D341Med (cell line): Measurements from ENCODE around the gene PTPN2.
"Not testable (repeated sequence)": the region's sequence is repeated elsewhere in the genome, so short reads cannot be mapped to it uniquely, and the experiment has no call there.

ENCODE experiments used
- DNase-seq: peaks from one replicate; pipeline ENCODE4 v3.0.0; 2012; ENCODE audit warnings: low spot score

PTPN2 gene

DNA sequence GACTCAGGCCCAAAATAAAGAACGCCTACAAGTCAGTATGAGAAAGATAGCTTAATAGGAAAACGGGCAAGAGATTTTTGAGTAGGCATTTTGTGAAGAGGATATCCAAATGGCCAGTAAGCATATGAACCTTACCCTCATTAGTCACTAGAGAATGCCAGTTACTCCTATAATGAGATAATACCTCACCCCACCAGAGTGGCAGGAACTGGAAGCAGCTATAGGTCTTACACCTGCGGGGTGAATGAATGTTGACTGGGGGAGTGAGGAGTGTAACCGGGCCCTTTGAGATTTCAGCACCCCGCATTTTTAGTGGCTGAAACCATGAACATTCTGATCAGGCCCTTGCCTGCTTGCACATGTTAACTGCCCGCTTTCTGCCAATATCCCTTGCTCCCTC, 7.5 kb upstream of the PTPN2 start:
- DNase-seq: no peak

DNA sequence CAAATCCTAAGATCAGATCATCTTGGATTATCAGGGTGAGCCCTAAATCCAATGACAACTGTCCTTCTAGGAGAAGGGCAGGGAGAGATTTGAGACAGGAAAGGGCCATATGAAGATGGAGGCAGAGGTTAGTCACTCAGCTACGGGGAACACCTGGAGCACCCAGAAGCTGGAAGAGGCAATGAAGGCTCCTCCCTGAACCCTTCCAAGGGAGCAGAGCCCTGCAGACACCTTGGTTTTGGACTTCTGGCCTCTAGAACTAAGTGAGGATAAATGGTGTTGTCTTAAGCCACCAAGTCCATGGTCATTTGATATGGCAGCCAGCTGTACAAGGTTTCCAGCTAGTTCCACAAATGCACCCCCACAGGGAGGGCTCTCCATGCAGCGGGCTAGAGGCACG, 6.9 kb upstream of the PTPN2 start:
- no peak for DNase-seq

GRCh38 chr18:12886498-12887126, 2.6 kb upstream of the PTPN2 start:
- no peak for DNase-seq

GRCh38 chr18:12885500-12885899, 1.5 kb upstream of the PTPN2 start:
- no peak for DNase-seq

GRCh38 chr18:12884406-12885323, 628 bp upstream of the PTPN2 start:
- no peak for DNase-seq

GRCh38 chr18:12883372-12883683, 709 bp downstream of the PTPN2 start:
- no peak for DNase-seq

DNA sequence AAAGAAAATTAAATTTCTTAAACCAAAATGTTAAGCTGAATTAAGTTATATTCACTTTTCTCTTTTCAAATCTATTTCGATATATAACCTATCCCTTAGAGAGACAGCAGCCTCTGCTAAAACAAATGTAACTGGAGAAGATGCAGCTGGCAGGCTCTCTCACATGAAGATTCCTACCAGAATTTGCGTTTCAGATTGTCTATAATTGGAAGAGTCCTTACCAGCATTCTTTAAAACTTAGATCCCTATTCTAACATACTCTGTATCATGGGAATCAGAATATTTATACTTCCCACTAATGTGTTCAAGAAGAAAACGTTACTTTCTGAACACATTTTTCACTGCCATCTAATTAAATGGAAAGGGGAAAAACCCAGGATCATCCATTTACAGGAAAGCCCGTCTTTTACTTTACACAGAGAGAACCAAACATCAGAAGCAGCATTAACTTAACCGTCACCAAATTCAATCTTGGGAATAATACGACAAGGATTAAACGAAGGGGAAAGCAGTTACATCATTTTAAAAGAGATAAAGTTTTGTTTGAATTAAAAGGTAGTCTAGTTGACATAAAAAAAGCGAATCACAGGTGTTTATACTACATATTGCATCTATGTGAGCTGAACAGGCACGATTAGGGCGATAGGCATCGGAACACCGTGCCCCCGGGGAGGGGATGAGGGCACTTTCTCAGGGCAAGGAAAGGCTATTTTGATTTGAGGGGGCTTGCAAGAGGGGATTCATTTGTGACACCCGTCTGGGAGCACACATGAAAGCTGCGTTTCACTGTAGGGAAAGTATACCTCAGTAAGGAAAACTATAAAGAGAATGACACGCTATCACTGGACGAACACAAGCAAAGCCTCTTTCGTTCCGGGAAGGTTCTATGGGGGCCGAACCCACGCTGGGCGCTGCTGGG, 1.3 kb downstream of the PTPN2 start:
- DNase-seq: no peak

DNA sequence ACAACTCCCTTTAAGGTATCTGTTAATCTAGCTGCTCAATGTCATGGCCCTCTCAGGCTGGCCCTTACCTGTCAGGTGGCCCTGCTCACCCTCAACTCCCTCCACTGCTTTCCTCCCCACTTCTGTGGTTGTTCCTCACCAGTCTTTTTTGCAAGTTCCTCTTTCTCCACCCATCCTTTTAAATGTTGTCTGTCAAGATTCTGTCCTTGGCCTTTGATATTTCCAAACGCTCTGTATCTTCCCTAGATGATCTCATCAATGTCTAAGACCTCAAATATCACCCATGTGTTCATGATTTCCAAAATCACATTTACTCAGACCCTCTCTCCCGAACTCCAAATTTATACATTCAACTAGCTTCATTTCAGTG, 3.5 kb downstream of the PTPN2 start:
- DNase-seq: no peak

GRCh38 chr18:12879840-12880540, 4.0 kb downstream of the PTPN2 start:
- no peak for DNase-seq

- not testable (repeated sequence) for DNase-seq
Measured at GRCh38 chr18:12874992-12875391, 9.0 kb downstream of the PTPN2 start.

DNA sequence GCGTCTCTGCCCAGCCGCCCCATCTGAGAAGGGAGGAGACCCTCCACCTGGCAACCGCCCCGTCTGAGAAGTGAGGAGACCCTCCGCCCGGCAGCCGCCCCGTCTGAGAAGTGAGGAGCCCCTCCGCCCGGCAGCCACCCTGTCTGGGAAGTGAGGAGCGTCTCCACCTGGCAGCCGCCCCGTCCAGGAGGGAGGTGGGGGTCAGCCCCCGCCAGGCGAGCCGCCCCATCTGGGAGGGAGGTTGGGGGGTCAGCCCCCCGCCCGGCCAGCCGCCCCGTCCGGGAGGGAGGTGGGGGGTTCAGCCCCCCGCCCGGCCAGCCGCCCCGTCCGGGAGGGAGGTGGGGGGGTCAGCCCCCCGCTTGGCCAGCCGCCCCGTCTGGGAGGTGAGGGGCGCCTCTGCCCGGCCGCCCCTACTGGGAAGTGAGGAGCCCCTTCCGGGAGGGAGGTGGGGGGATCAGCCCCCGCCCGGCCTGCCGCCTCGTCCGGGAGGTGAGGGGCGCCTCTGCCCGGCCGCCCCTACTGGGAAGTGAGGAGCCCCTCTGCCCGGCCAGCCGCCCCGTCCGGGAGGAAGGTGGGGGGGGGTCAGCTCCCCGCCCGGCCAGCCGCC, 10.0 kb downstream of the PTPN2 start:
- not testable (repeated sequence) for DNase-seq

DNA sequence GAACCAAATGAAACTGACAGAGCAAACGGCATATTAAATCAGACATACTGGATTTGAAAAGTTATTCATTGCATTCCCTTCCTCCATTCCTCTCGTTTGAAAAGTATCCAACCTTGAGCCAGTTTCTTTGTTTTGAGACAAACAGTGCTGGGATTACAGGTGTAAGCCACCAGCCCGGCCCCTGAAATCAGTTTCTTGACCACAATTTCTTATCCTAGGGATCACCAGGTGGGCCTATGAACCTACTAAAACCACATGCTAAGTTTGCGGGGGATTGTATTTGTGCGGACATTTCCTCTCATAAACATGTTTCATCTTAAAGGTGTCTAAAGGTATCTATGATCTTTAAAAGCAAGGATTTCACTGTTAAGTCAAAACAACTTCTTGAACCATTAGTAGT, 11.6 kb downstream of the PTPN2 start:
- no peak for DNase-seq

DNA sequence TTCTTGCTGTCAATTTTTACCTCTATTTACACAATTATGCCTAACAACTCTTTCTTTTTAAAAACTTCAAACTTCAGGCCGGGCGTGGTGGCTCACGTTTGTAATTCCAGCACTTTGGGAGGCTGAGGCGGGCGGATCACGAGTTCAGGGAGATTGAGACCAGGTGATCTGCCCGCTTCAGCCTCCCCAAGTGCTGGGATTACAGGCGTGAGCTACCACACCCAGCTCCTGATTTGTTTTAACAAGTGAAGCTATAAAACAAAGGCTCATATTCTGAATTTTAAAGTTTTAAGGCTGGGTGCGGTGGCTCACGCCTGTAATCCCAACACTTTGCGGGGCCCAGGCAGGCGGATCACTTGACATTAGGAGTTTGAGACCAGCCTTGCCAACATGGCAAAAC, 15.5 kb downstream of the PTPN2 start:
- DNase-seq: no peak

- no peak for DNase-seq
Measured at GRCh38 chr18:12867441-12868123, 16.5 kb downstream of the PTPN2 start.

DNA sequence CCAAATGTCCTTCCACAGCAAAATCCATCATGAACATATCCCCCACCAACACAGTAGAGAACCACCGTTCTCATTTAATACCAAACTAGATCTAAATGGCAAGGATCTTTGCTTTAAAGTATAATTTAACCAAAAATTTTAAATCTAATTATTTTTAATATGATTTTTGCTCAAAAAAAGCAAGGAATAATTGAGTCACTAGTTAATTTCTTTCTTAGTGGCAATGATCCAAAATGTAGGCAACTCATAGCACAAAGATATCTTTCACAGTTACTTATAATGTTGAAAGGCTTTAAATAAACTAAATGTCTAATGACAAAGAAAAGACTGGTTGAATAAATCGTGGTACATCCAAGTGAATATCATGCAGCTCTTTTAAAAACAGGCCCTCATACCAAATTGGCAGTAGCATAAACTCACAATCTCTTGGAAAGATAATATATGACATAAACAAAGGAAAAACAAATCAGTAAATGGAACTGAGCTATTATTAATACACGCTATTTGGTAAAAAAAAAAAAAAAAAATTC, 20.3 kb downstream of the PTPN2 start:
- DNase-seq: no peak

DNA sequence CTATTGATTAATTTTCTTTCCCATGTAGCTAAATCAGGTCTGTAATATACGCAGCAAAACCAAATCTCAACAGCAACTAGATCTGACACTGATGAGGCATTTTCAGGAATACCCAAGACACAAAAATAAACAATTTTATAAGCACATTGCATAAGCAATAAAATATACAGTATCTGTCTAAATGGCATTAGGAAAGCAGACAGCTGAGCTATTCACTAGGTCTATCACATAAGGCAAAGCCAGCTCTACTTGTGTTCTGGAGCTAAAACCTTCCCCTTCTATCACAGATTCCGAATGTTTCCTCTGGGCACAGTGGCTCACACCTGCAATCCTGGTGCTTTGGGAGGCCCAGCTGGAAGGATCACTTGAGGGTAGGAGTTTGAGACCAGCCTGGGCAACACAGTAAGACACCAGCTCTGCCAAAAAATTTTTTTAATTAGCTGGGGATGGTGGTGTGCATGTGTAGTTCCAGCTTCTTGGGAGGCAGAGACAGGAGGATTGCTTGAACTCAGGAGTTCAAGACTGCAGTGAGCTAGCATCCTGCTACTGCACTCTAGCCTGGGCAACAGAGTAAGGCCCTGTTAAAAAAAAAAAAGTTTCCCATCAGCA, 21.1 kb downstream of the PTPN2 start:
- DNase-seq: no peak

- no peak for DNase-seq
Measured at GRCh38 chr18:12862467-12862866, 21.6 kb downstream of the PTPN2 start.

DNA sequence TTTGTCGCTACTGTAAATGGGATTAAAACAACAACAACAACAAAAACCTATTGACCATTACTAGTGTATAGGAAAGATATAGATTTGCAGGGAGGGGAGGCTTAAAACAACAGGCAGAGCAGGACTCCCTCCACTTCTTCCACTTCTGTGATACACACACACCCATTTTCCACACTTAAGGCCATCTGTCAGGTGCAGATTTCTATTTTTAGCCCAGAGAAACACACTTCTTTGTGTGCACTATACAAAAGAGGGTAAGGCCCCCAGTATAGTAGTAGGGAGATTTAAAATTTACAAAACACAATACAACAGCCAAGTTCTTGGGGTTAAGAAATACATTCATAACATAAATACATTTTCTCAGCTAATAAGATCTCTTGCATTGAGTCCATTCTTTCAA, 22.4 kb downstream of the PTPN2 start:
- DNase-seq: no peak

- DNase-seq: no peak
Measured at GRCh38 chr18:12860530-12860929, 23.5 kb downstream of the PTPN2 start.

DNA sequence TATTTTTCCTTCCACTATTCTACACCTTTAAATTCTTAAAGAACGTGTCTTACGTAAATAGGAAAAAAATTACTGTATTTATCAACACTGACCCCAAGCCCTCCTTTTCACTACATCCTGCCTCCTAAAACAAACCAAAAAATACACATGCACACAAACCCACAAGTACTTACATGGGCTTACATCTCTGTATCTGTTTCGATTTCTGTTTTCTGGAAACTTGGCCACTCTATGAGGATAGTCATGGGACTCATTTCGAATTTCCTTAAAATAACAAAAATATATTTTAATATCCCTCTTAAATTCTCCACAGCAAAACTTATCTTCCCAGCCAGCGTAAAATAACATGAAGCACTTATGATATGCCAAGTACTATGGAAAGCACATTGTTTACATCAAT, 25.0 kb downstream of the PTPN2 start:
- DNase-seq: no peak
